GM13977 (cell line): Measurements from ENCODE around the gene TGM1.
"Not testable (repeated sequence)": the region's sequence is repeated elsewhere in the genome, so short reads cannot be mapped to it uniquely, and the experiment has no call there.

Source experiments
- DNase-seq: peaks from one replicate; pipeline ENCODE4 v3.0.0; 2012; ENCODE audit warnings: low spot score
- in situ Hi-C: fragments of 300-500 bp; cut with MboI; formaldehyde crosslinking; loops from one replicate; pipeline ENCODE4 v1.12.0; 2022; ENCODE audit warnings: low sequenced_read_pairs, low pct_unique_long_range_greater_than_20kb, mixed read lengths, inconsistent platforms; ENCODE audit not compliant: unreplicated experiment
- TF ChIP-seq, protein P1 (sequence below): IDR thresholded peaks from 2 replicates; pipeline ENCODE4 v1.5.1; 2012; ENCODE audit warnings: mild to moderate bottlenecking, control low read depth; ENCODE audit not compliant: insufficient read depth; ENCODE audit errors: extremely low read depth, missing control alignments

Gene TGM1

DNA sequence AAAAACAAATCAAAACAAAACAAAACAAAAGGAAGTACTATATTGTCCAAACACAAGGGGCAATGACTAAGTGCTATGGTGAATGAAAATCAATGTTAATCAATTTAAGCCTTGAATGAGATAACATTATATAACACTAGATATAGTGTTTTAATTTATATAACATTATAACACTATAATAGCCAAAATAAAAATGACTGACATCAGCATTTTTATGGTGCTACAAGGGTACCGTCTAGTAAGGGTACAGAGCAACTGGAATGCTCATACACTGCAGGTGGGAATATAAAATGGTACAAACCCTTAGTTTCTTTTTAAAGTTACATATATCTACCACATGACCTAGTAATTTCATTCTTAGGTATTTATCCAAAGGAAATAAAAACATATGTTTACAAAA lies 36.5 kb downstream of the TGM1 start:
- in situ Hi-C loops = no loop called here
- DNase-seq = no peak
- TF ChIP-seq, protein P1, sequence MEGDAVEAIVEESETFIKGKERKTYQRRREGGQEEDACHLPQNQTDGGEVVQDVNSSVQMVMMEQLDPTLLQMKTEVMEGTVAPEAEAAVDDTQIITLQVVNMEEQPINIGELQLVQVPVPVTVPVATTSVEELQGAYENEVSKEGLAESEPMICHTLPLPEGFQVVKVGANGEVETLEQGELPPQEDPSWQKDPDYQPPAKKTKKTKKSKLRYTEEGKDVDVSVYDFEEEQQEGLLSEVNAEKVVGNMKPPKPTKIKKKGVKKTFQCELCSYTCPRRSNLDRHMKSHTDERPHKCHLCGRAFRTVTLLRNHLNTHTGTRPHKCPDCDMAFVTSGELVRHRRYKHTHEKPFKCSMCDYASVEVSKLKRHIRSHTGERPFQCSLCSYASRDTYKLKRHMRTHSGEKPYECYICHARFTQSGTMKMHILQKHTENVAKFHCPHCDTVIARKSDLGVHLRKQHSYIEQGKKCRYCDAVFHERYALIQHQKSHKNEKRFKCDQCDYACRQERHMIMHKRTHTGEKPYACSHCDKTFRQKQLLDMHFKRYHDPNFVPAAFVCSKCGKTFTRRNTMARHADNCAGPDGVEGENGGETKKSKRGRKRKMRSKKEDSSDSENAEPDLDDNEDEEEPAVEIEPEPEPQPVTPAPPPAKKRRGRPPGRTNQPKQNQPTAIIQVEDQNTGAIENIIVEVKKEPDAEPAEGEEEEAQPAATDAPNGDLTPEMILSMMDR = no peak

DNA sequence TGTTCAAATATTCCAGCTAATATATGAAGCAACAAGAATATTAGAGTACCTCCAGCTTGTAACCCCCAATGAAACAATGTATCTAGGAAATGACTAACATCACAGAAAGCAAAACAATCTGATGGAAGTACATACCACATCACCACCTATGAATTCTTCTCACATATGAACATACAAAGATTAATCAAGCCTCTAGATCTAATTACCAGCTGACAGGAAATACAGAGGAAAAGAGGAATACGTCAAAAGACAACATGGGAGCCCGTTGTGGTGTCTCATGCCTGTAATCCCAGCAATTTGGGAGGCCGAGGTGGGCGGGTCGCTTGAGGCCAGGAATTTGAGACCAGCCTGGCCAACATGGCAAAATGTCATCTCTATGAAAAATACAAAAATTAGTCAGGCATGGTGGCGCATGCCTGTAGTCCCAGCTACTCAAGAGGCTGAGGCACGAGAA lies 38.3 kb downstream of the TGM1 start:
- no peak for DNase-seq
- TF ChIP-seq, protein P1 = no peak
- in situ Hi-C loops = no loop called here

DNA sequence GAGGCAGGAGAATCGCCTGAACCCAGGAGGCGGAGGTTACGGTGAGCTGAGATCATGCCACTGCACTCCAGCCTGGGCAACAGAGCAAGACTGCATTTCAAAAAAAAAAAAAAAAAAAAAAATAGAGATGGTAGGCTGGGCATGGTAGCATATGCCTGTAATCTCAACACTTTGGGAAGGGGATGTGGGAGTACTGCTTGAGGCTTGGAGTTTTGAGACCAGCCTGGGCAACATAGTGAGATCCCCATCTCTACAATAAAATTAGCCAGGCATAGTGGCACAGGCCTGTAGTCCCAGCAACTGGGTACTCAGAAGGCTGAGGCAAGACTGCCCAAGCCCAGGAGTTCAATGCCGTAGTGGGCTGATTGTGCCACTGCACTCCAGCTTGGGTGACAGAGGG lies 40.0 kb downstream of the TGM1 start:
- in situ Hi-C loops, DNase-seq: not testable (repeated sequence)

DNA sequence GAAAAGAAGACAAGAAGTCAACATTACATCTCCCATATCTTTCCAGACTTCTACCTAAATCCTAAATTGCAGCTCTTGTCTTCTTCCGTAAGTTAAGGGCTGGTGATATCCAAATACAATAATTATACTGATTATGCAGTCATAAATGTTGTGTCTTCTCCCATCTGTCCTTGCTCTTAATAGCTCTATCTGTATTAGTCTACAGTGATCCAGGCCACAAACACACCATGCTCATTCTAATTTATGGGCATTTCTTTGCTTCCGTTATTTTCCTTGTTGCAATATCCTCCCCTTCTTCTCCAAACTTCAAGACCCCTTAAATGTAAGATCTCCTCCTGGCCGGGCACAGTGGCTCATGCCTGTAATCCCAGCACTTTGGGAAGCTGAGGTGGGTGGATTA lies 43.5 kb downstream of the TGM1 start:
- TF ChIP-seq, protein P1 = no peak
- in situ Hi-C loops = no loop called here

DNA sequence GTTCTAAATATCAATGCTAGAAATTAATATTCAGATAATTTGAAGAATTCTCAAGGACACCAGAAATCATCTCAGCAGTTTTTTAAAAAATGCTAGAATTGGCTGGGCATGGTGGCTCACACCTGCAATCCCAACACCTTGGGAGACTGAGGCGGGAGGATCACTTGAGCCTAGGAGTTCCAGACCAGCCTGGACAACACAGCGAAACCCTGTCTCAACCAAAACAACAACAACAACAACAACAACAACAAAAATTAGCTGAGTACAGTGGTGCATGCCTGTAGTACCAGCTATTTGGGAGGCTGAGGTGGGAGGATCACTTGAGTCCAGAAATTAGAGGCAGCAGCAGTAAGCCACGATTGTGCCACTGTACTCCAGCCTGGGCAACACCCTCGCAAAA lies 43.9 kb downstream of the TGM1 start:
- TF ChIP-seq, protein P1 = no peak
- in situ Hi-C loops = no loop called here
- DNase-seq = no peak

More for the DNA sequence above, 43.5 kb downstream of the TGM1 start:
- DNase-seq = no peak

DNA sequence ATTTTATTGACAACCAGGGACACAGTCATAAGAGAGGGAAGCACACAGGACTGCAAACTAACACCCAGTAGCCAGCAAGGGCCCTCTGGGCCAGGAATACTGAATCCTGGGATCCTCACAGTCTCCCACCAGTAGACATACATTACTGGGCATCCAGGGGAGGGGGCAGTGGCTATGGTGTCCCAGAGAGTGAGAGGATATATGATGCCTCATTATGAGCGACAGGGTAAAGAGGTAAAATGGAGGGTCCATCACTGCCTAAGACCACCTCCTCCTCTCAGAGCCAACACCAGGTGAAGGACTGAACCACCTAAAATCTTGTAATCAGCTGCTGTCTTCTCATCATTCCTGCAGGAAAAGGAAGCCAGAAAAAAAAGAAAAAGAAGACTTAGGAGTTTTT lies 46.1 kb downstream of the TGM1 start:
- DNase-seq, in situ Hi-C loops: not testable (repeated sequence)

DNA sequence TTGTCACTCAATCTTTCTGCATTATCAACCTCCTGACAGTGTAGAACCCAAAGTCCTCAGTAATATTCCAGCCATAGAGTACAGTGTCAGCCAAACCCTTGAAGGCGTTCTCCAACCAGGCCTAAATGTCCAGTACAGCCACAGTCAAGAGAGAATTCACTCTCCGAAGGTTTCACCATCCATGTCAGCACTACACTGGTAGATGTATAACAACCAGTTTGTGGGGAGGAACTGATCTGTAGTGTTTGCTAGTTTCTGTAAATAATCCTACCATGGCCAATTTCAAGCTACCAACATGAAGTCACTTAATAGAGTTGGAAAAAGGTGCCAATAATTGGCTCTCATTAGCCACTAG lies 46.7 kb downstream of the TGM1 start:
- TF ChIP-seq, protein P1 = no peak
- no peak for DNase-seq
- in situ Hi-C loops = no loop called here
